GM19438 (cell line): ENCODE measurements around the gene SOCS7.

Experiments
- ATAC-seq: cut with Tn5 transposase; IDR thresholded peaks from one replicate; pipeline ENCODE4 v1.9.1; 2021; ENCODE audit warnings: low read depth; ENCODE audit not compliant: unreplicated experiment

SOCS7 gene

GRCh38 chr17:38334480-38335364, 16.9 kb upstream of the SOCS7 start:
- ATAC-seq, result no peak

GRCh38 chr17:38336838-38337237, 14.8 kb upstream of the SOCS7 start:
- no peak for ATAC-seq

- no peak for ATAC-seq
Measured at GRCh38 chr17:38338053-38338452, 13.6 kb upstream of the SOCS7 start.

GRCh38 chr17:38338535-38338934, 13.1 kb upstream of the SOCS7 start:
- ATAC-seq, result no peak

- ATAC-seq, result no peak
Measured at GRCh38 chr17:38339891-38340290, 11.8 kb upstream of the SOCS7 start.

GRCh38 chr17:38341035-38341721, 10.5 kb upstream of the SOCS7 start:
- no peak for ATAC-seq

- ATAC-seq, result no peak
Measured at GRCh38 chr17:38342886-38343607, 8.6 kb upstream of the SOCS7 start.

- no peak for ATAC-seq
Measured at GRCh38 chr17:38343608-38344419, 7.8 kb upstream of the SOCS7 start, which contains the start of gene GPR179. GPR179 (minus strand) TSS chr17:38343956; CDS start chr17:38343789, 167 bp downstream.

- no peak for ATAC-seq
Measured at GRCh38 chr17:38344420-38344745, 7.3 kb upstream of the SOCS7 start.

- no peak for ATAC-seq
Measured at GRCh38 chr17:38345743-38346142, 5.9 kb upstream of the SOCS7 start.

GRCh38 chr17:38349097-38349730, 2.4 kb upstream of the SOCS7 start:
- ATAC-seq, result no peak

GRCh38 chr17:38350035-38350434, 1.6 kb upstream of the SOCS7 start:
- ATAC-seq, result no peak

GRCh38 chr17:38352245-38353085, 821 bp downstream of the SOCS7 start:
- ATAC-seq, result no peak

- ATAC-seq, result no peak
Measured at GRCh38 chr17:38353086-38353604, 1.5 kb downstream of the SOCS7 start.

- ATAC-seq, result no peak
Measured at GRCh38 chr17:38353668-38354067, 2.0 kb downstream of the SOCS7 start.

- no peak for ATAC-seq
Measured at GRCh38 chr17:38354466-38354865, 2.8 kb downstream of the SOCS7 start.

- no peak for ATAC-seq
Measured at GRCh38 chr17:38355251-38355650, 3.6 kb downstream of the SOCS7 start.

- ATAC-seq, result no peak
Measured at GRCh38 chr17:38357486-38358123, 6.0 kb downstream of the SOCS7 start.
